Measurements from ENCODE around the gene EEF1B2.
"Not testable (repeated sequence)": the region's sequence is repeated elsewhere in the genome, so short reads cannot be mapped to it uniquely, and the experiment has no call there.

Gene EEF1B2

GRCh38 chr2:206159346-206160124 lies at the start of gene EEF1B2, which contains the start of gene NDUFS1:
TSS of gene EEF1B2 (plus strand) at chr2:206159895. CDS start at chr2:206159980, 85 bp downstream.
TSS of gene NDUFS1 (minus strand) at chr2:206159444. CDS start at chr2:206153678, 5,766 bp downstream.
- peak; percentile 95 for DNase-seq

- DNase-seq = no peak
Observed at GRCh38 chr2:206112108-206112507, 47.6 kb upstream of the EEF1B2 start.

GRCh38 chr2:206112846-206113547 lies 46.7 kb upstream of the EEF1B2 start:
- DNase-seq = no peak

GRCh38 chr2:206115026-206115578 lies 44.6 kb upstream of the EEF1B2 start:
- DNase-seq = no peak

- DNase-seq = no peak
Observed at GRCh38 chr2:206116278-206116677, 43.4 kb upstream of the EEF1B2 start.

- DNase-seq = not testable (repeated sequence)
Observed at GRCh38 chr2:206122569-206122968, 37.1 kb upstream of the EEF1B2 start.

GRCh38 chr2:206125901-206126300 lies 33.8 kb upstream of the EEF1B2 start:
- no peak for DNase-seq

GRCh38 chr2:206127656-206128055 lies 32.0 kb upstream of the EEF1B2 start:
- no peak for DNase-seq

GRCh38 chr2:206143451-206143850 lies 16.2 kb upstream of the EEF1B2 start:
- DNase-seq = no peak

- no peak for DNase-seq
Observed at GRCh38 chr2:206144383-206144782, 15.3 kb upstream of the EEF1B2 start.

GRCh38 chr2:206145665-206146064 lies 14.0 kb upstream of the EEF1B2 start:
- no peak for DNase-seq

- DNase-seq = no peak
Observed at GRCh38 chr2:206149330-206149729, 10.4 kb upstream of the EEF1B2 start.

GRCh38 chr2:206150168-206150567 lies 9.5 kb upstream of the EEF1B2 start:
- no peak for DNase-seq

GRCh38 chr2:206150631-206151030 lies 9.1 kb upstream of the EEF1B2 start:
- no peak for DNase-seq

- DNase-seq = no peak
Observed at GRCh38 chr2:206154197-206154596, 5.5 kb upstream of the EEF1B2 start.

GRCh38 chr2:206157014-206157413 lies 2.7 kb upstream of the EEF1B2 start:
- not testable (repeated sequence) for DNase-seq

GRCh38 chr2:206158563-206159345 lies 941 bp upstream of the EEF1B2 start:
- DNase-seq = no peak

- peak; percentile 66 for DNase-seq
Observed at GRCh38 chr2:206160125-206160806, 571 bp downstream of the EEF1B2 start.

- no peak for DNase-seq
Observed at GRCh38 chr2:206160807-206161179, 1.1 kb downstream of the EEF1B2 start.

GRCh38 chr2:206162401-206162800 lies 2.7 kb downstream of the EEF1B2 start:
- DNase-seq = not testable (repeated sequence)

GRCh38 chr2:206163251-206163880 lies 3.7 kb downstream of the EEF1B2 start:
- DNase-seq = no peak
